Measurements from ENCODE around the gene MRPS18A. TPM values are rescaled to one million over a fixed set of nuclear protein-coding genes. Genes with fewer than 3 reads are reported as not detected.
"Not testable (repeated sequence)": the region's sequence is repeated elsewhere in the genome, so short reads cannot be mapped to it uniquely, and the experiment has no call there.

MRPS18A gene
- total and polyA plus RNA-seq, 4 donors = 36.4 to 48.4 (median 38.5) TPM

DNA sequence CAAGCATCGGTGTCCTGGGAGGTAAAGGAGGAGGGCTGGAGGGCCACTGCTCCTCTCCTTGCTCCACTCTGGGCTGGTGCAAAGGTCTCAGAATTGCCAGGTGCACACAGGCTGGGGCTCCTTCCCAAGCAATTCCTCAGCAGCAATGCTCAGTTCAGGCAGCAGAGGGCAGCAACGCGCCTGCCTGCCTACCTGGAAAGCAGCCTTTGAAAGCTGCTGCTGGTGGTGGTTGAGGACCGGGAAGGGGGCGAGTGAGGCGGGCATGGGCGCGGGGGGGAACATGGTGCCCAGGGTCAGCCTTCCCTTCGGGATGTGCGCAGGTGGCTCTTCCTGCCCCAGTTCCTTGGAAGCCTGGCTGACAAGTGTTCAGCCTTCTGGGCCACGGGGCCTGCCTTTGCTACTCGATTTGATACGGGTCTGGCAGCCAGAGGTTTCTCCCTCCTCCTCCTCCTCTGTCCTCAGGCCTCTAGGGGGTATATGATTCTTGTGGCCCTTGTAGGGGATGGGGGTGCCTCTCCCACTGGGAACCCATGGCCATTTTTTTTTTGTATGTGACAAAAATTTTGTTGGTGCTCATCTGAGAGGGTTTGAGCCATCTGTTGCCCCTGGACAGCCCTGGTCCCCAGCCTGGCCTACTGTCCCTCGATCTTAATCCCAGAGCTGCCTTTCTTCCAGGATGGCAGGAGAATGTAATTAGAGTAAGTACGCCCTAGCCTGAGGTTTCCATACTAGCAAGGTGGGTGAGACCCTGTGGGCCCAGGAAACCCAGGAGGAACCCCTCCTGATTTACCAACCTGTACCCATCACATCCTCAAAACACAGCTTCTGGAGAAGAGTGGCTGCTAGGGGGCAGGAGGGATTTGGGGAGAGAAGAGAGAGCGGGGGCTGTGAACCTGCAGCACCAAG lies 20.1 kb downstream of the MRPS18A start:
- Histone ChIP-seq H3K4me3 (no peak overlapping the region), H3K9ac (ENCODE audit: insufficient read depth in 1 of 2, low read length in 2 of 2) (peak overlapping the region; percentile 26 to 43), H3K9me3 (ENCODE audit: control insufficient read depth in 4 of 4, insufficient read depth in 3 of 4, low read length in 3 of 4) (no peaks in the 10 kb centered on the region), H3K36me3 (ENCODE audit: control insufficient read depth in 4 of 4, insufficient read depth in 4 of 4, low read length in 4 of 4) (peaks cover 0 to 18% (median 17%) of the 10 kb centered on the region in 4 donors), H3K27me3 (ENCODE audit: control insufficient read depth in 3 of 3, insufficient read depth in 3 of 3, low read length in 2 of 3) (no peaks in the 10 kb centered on the region), H3K27ac (ENCODE audit: low read depth in 1 of 2, low read length in 1 of 2) (no peak overlapping the region), H3K4me1 (ENCODE audit: control insufficient read depth in 5 of 5, insufficient read depth in 5 of 5, low read length in 5 of 5) (peaks cover 2 to 54% (median 28%) of the 10 kb centered on the region in 5 donors)
- ATAC-seq (ENCODE audit: insufficient read depth, low FRiP score) = peak; percentile 68
- WGBS, 2 donors = 12 to 17% methylated on average over 14 to 16 of the region's 16 CpGs
- TF ChIP-seq, protein P1, sequence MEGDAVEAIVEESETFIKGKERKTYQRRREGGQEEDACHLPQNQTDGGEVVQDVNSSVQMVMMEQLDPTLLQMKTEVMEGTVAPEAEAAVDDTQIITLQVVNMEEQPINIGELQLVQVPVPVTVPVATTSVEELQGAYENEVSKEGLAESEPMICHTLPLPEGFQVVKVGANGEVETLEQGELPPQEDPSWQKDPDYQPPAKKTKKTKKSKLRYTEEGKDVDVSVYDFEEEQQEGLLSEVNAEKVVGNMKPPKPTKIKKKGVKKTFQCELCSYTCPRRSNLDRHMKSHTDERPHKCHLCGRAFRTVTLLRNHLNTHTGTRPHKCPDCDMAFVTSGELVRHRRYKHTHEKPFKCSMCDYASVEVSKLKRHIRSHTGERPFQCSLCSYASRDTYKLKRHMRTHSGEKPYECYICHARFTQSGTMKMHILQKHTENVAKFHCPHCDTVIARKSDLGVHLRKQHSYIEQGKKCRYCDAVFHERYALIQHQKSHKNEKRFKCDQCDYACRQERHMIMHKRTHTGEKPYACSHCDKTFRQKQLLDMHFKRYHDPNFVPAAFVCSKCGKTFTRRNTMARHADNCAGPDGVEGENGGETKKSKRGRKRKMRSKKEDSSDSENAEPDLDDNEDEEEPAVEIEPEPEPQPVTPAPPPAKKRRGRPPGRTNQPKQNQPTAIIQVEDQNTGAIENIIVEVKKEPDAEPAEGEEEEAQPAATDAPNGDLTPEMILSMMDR (IDR thresholded peaks at IDR 0.05; ENCODE audit: control extremely low read depth, extremely low read depth) = peak; percentile 94
- DNase-seq = peak; percentile 87 to 92 (median 89)

DNA sequence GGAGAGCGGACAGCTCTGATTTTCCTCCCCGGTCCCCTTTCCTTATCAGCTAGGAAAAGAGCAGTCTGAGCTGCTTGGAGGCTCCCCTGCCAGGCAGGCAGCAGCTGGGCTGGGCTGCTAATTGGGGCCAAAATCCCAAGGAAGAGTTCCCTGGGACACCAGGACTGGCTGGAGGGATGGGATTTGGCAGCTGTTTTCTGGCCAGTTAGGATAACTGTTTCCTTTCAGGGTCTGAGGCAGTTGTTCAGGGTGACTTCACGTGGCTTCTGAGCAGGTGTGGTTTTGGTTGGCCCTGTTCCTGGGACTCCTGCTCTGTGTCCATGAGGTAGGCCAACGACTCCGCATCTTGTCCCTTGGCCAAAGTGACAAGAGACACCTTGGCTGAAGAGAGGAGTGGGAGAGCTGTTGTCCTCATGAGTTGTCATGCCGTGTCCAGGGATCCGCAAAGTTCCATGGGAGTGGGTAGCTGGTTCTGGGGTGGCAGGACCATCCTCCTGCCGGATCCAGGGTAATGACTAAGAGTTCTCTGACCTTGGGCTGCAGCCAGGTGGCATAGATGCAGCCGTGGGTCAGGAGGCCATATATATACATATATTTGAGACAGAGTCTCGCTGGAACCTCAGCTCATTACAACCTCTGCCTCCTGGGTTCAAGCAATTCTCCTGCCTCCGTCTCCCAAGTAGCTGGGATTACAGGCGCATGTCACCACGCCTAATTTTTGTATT lies 21.2 kb downstream of the MRPS18A start:
- TF ChIP-seq, protein P1 (IDR thresholded peaks at IDR 0.05; ENCODE audit: control extremely low read depth, extremely low read depth) = no peak
- Histone ChIP-seq H3K36me3 (ENCODE audit: control insufficient read depth in 4 of 4, insufficient read depth in 4 of 4, low read length in 4 of 4) (peaks cover 0 to 11% (median 9%) of the 10 kb centered on the region in 4 donors), H3K9me3 (ENCODE audit: control insufficient read depth in 4 of 4, insufficient read depth in 3 of 4, low read length in 3 of 4) (no peaks in the 10 kb centered on the region), H3K27me3 (ENCODE audit: control insufficient read depth in 3 of 3, insufficient read depth in 3 of 3, low read length in 2 of 3) (no peaks in the 10 kb centered on the region), H3K27ac (ENCODE audit: low read depth in 1 of 2, low read length in 1 of 2) (no peak overlapping the region), H3K9ac (ENCODE audit: insufficient read depth in 1 of 2, low read length in 2 of 2) (no peak overlapping the region), H3K4me1 (ENCODE audit: control insufficient read depth in 5 of 5, insufficient read depth in 5 of 5, low read length in 5 of 5) (peaks cover 2 to 43% (median 20%) of the 10 kb centered on the region in 5 donors), H3K4me3 (no peak overlapping the region)
- ATAC-seq (ENCODE audit: insufficient read depth, low FRiP score) (no peak), DNase-seq (no peak)
- WGBS, 2 donors = 72 to 81% methylated on average over 13 of the region's 13 CpGs

DNA sequence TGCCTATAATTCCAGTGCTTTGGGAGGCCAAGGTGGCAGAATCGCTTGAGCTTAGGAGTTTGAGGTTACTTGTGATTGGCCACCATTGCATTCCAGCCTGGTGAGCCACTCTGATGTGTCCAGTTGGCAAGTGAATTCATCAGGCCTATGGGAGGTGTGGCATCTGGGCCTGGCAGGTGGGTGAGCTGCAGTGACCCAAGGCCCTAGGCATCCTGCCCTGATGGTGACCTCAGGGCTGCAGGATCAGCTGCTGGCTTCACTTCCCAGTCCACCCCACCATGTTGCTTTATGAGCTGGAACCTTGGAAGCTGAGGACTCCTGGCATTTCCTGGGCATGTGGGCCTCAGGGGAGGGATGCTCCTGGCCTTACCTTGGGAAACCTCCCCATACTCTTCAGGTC lies 22.2 kb downstream of the MRPS18A start:
- ATAC-seq (ENCODE audit: insufficient read depth, low FRiP score) = no peak
- peaks cover 2 to 35% (median 17%) of the 10 kb centered on the region in 5 donors for H3K4me1 ChIP-seq (ENCODE audit: control insufficient read depth in 5 of 5, insufficient read depth in 5 of 5, low read length in 5 of 5)
- H3K4me3 ChIP-seq = no peak overlapping the region
- no peak overlapping the region for H3K27ac ChIP-seq (ENCODE audit: low read depth in 1 of 2, low read length in 1 of 2)
- DNase-seq = no peak
- H3K9me3 ChIP-seq (ENCODE audit: control insufficient read depth in 4 of 4, insufficient read depth in 3 of 4, low read length in 3 of 4) = no peaks in the 10 kb centered on the region
- TF ChIP-seq, protein P1 (IDR thresholded peaks at IDR 0.05; ENCODE audit: control extremely low read depth, extremely low read depth) = no peak
- 81 to 94% methylated on average over 1 of the region's 1 CpG for WGBS, 2 donors
- peaks cover 0 to 1% (median under 1%) of the 10 kb centered on the region in 4 donors for H3K36me3 ChIP-seq (ENCODE audit: control insufficient read depth in 4 of 4, insufficient read depth in 4 of 4, low read length in 4 of 4)
- no peak overlapping the region for H3K9ac ChIP-seq (ENCODE audit: insufficient read depth in 1 of 2, low read length in 2 of 2)
- no peaks in the 10 kb centered on the region for H3K27me3 ChIP-seq (ENCODE audit: control insufficient read depth in 3 of 3, insufficient read depth in 3 of 3, low read length in 2 of 3)

DNA sequence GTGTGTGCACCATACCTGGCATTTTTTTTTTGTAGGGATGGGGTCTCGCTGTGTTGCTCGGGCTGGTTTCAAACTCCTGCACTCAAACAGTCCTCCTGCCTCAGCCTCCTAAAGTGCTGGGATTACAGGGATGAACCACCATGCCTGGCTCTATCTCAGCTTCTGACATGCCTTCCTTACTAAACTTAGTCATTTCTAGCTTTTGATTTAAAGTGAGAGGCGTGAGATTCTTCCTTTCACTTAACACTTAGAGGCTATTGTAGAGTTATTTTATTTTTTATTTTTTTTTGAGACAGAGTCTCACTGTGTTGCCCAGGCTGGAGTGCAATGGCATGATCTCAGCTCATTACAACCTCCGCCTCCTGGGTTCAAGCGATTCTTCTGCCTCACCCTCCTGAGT lies 24.6 kb downstream of the MRPS18A start:
- 95 to 97% methylated on average over 5 of the region's 5 CpGs for WGBS, 2 donors
- H3K27ac ChIP-seq (ENCODE audit: low read depth in 1 of 2, low read length in 1 of 2); H3K4me3 ChIP-seq; H3K9ac ChIP-seq (ENCODE audit: insufficient read depth in 1 of 2, low read length in 2 of 2); DNase-seq; H3K27me3 ChIP-seq (ENCODE audit: control insufficient read depth in 3 of 3, insufficient read depth in 3 of 3, low read length in 2 of 3); H3K9me3 ChIP-seq (ENCODE audit: control insufficient read depth in 4 of 4, insufficient read depth in 3 of 4, low read length in 3 of 4); H3K36me3 ChIP-seq (ENCODE audit: control insufficient read depth in 4 of 4, insufficient read depth in 4 of 4, low read length in 4 of 4); ATAC-seq (ENCODE audit: insufficient read depth, low FRiP score): not testable (repeated sequence)
- peaks cover under 1 to 10% (median 2%) of the 10 kb centered on the region in 5 donors for H3K4me1 ChIP-seq (ENCODE audit: control insufficient read depth in 5 of 5, insufficient read depth in 5 of 5, low read length in 5 of 5)
